ENCODE data around the gene PCDHA1.
"Not testable (repeated sequence)": the region's sequence is repeated elsewhere in the genome, so short reads cannot be mapped to it uniquely, and the experiment has no call there.

The PCDHA1 gene

GRCh38 chr5:140808241-140808888, 22.4 kb downstream of the PCDHA1 start:
- in situ Hi-C loops (cut with MboI; ENCODE audit: low sequenced_read_pairs), result not testable (repeated sequence)

GRCh38 chr5:140808889-140809291, 22.9 kb downstream of the PCDHA1 start:
- in situ Hi-C loops (cut with MboI; ENCODE audit: low sequenced_read_pairs), result no loop called here

GRCh38 chr5:140821375-140822280, 35.7 kb downstream of the PCDHA1 start, which contains the start of gene PCDHA5:
Gene PCDHA5, plus strand, starts transcription at chr5:140821613.
- in situ Hi-C loops (cut with MboI; ENCODE audit: low sequenced_read_pairs), result no loop called here

GRCh38 chr5:140822281-140822629, 36.3 kb downstream of the PCDHA1 start:
- in situ Hi-C loops (cut with MboI; ENCODE audit: low sequenced_read_pairs), result no loop called here

- in situ Hi-C loops (cut with MboI; ENCODE audit: low sequenced_read_pairs), result not testable (repeated sequence)
Measured at GRCh38 chr5:140822969-140823368, 37.0 kb downstream of the PCDHA1 start.

- in situ Hi-C loops (cut with MboI; ENCODE audit: low sequenced_read_pairs), result no loop called here
Measured at GRCh38 chr5:140823475-140823874, 37.5 kb downstream of the PCDHA1 start.

- in situ Hi-C loops (cut with MboI; ENCODE audit: low sequenced_read_pairs), result no loop called here
Measured at GRCh38 chr5:140827704-140828361, 41.9 kb downstream of the PCDHA1 start, which contains the start of gene PCDHA6. Gene PCDHA6, plus strand, starts transcription at chr5:140827960. Its CDS starts 132 bp downstream, at chr5:140828092.

GRCh38 chr5:140828362-140828737, 42.4 kb downstream of the PCDHA1 start:
- in situ Hi-C loops (cut with MboI; ENCODE audit: low sequenced_read_pairs), result no loop called here

- in situ Hi-C loops (cut with MboI; ENCODE audit: low sequenced_read_pairs), result not testable (repeated sequence)
Measured at GRCh38 chr5:140829511-140830501, 43.9 kb downstream of the PCDHA1 start.

GRCh38 chr5:140833993-140834392, 48.1 kb downstream of the PCDHA1 start, which contains the start of gene PCDHA7:
Gene PCDHA7, plus strand, starts transcription at chr5:140834269. Its CDS starts 115 bp downstream, at chr5:140834384.
- in situ Hi-C loops (cut with MboI; ENCODE audit: low sequenced_read_pairs), result no loop called here

GRCh38 chr5:140834439-140835008, 48.6 kb downstream of the PCDHA1 start:
- in situ Hi-C loops (cut with MboI; ENCODE audit: low sequenced_read_pairs), result not testable (repeated sequence)

- in situ Hi-C loops (cut with MboI; ENCODE audit: low sequenced_read_pairs), result no loop called here
Measured at GRCh38 chr5:140835622-140836510, 49.9 kb downstream of the PCDHA1 start.

GRCh38 chr5:140840978-140841962, 55.3 kb downstream of the PCDHA1 start, which contains the start of gene PCDHA8:
Gene PCDHA8, plus strand, starts transcription at chr5:140841187. Its CDS starts 135 bp downstream, at chr5:140841322.
- in situ Hi-C loops (cut with MboI; ENCODE audit: low sequenced_read_pairs), result no loop called here

GRCh38 chr5:140842798-140843733, 57.1 kb downstream of the PCDHA1 start:
- in situ Hi-C loops (cut with MboI; ENCODE audit: low sequenced_read_pairs), result no loop called here

- in situ Hi-C loops (cut with MboI; ENCODE audit: low sequenced_read_pairs), result not testable (repeated sequence)
Measured at GRCh38 chr5:140848139-140849102, 62.5 kb downstream of the PCDHA1 start, which contains the start of gene PCDHA9. Gene PCDHA9, plus strand, starts transcription at chr5:140848382. Its CDS starts 114 bp downstream, at chr5:140848496.

Measured in HL-60/S4 treated with phorbol 12-myristate 13-acetate at 8.2 ng/mL for 4 days and 3 days (cell line).